Activated CD4-positive, alpha-beta T cell treated with anti-CD3 and anti-CD28 coated beads for 36 hours (primary cell): ENCODE data around the gene KCTD3. TPM values are rescaled to one million over a fixed set of nuclear protein-coding genes. Genes with fewer than 3 reads are reported as not detected.
A peak's percentile ranks its signal among the peaks of the same experiment; 100 is the strongest.

Experiments used
- ATAC-seq: fragments of 200-7000 bp; cut with Tn5 transposase; one replicate; pipeline ENCODE4 v1.10.0; 2021; ENCODE audit warnings: mild to moderate bottlenecking, moderate library complexity
- CTCF ChIA-PET: fragments of 350-600 bp; sonication (Branson Sonifier 250); formaldehyde crosslinking; loops from one replicate; lab custom pipeline; 2021; ENCODE audit warnings: antibody characterized with exemption; lab: Charles Lee
- POLR2A ChIA-PET: fragments of 350-600 bp; sonication (Branson Sonifier 250); formaldehyde crosslinking; loops from one replicate; lab custom pipeline; 2021; ENCODE audit warnings: antibody characterized with exemption, inconsistent platforms; lab: Charles Lee
- DNase-seq: peaks from one replicate; pipeline ENCODE4 v3.0.0-alpha.2; 2020
- H3K27ac Mint-ChIP-seq: one replicate; pipeline ENCODE4 v1.8.0; 2021; ENCODE audit warnings: mixed read lengths
- H3K27me3 Mint-ChIP-seq: one replicate; pipeline ENCODE4 v1.8.0; 2021; ENCODE audit warnings: mixed read lengths
- H3K36me3 Mint-ChIP-seq: one replicate; pipeline ENCODE4 v1.8.0; 2021; ENCODE audit warnings: low read depth, mixed read lengths
- H3K4me1 Mint-ChIP-seq: one replicate; pipeline ENCODE4 v1.8.0; 2021; ENCODE audit warnings: mixed read lengths
- H3K4me3 Mint-ChIP-seq: one replicate; pipeline ENCODE4 v1.8.0; 2021; ENCODE audit warnings: mild to moderate bottlenecking, moderate library complexity, mixed read lengths
- H3K9me3 Mint-ChIP-seq: one replicate; pipeline ENCODE4 v1.8.0; 2021; ENCODE audit warnings: low read depth, mixed read lengths
- intact Hi-C, 2 experiments: fragments of 100-400 bp; cut with DNase I in 1 of 2; cut with micrococcal nuclease in 1 of 2; formaldehyde crosslinking; loops; one replicate each; pipeline versions ENCODE4 v1.14.2 to v1.15.1; 2022 to 2024; cut with DNase I, micrococcal nuclease
- total RNA-seq, 2 experiments: library from RNA; stranded (reverse); gene quantifications; one replicate each; pipeline ENCODE4 v1.2.3, GENCODE V29; 2021

KCTD3 gene
- 1 to 10 TPM; 4.0 to 4.2 TPM for total RNA-seq

DNA sequence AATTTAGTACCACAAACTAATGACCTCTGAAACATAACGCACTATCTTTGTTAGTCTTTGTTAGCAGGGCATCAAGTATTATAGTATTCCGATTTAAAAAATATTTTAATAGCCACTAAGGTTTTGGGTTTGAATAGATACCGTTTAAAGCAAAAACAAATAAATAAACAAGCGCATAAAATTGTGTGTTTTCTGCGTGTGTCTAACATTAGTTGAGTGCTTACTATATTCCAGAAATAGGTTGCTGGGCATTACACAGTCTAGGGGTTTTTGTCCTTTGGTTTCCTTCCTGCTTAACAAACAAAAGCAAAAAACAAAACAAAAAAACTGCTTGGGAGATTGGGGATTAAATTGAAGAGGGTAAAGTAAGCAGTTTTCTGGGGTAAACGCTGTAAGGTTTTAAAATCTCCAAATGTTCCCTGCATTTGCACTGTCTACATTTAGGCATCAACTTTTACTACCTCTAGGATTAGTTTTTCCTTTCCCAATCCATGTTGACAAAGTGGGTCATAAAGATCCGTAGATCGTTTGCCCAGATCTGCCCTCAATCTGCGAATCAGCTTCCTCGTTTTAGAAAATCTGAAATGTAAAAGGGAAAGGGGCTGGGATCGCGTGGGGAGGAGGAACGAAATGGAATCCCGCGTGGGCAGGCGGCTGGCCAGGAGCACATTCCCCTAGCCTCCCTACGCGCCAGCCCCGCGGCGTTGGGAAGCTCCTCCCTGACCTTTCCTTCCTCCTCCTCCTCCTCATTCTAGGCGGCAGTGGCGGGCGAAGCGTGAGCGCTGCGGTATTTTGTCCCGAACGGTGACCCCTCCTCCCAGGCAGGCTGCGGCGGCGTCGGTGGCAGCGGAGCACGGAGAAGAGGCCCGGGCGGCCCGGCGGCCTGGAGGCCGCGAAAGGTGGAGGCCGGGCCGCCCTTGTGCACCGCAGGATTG, at the start of gene KCTD3:
TSS of gene KCTD3 (plus strand) at position 749 of the 935 bp plus-strand sequence. CDS start 382 bp downstream, outside the sequence.
- ATAC-seq (peak; percentile 60), DNase-seq (peak; percentile 76)
- Mint-ChIP-seq H3K27me3 (peaks cover 8% of the 10 kb centered on the region), H3K36me3 (no peaks in the 10 kb centered on the region), H3K4me3 (peak within 1 kb of the TSS; percentile 92), H3K9me3 (no peaks in the 10 kb centered on the region), H3K4me1 (peaks cover 30% of the 10 kb centered on the region), H3K27ac (peak within 1 kb of the TSS; percentile 87)
- ChIA-PET CTCF (interaction anchor here (1.3 kb wide), 1 partner anchor 10 kb away, joined by 4 read pairs; no protein-coding TSS in a partner anchor), POLR2A (interaction anchor here (0.5 kb wide), 1 partner anchor 37 kb away, joined by 3 read pairs; no protein-coding TSS in a partner anchor)
- intact Hi-C loops = loop anchor here (1.0 to 10.0 kb wide), 3 partner anchors 964 to 1580 kb away; partner anchors contain the start of genes CENPF (in 1 of the 2) and PROX1 (in 1 of the 2)

DNA sequence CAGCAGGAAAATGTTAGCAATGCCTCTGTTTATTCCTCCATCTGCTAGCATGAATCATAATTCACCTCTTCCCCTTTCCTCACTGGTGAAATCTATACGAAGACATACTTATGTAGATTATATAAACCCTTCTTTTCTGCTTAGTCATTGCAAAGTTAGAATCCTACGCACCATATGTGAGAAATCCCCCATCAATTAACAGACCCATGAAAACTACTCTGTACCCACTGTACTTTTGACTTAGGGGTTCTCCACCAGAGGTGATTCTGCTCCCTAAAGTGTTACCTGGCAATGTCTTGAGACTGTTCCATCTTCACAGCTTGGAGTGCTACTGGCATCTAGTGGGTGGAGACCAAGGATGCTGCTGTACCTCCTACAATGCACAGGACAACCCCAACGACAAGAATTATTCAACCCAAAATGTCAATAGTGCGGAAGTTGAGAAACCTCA, 49.6 kb upstream of the KCTD3 start:
- peaks cover under 1% of the 10 kb centered on the region for H3K9me3 Mint-ChIP-seq
- peaks cover under 1% of the 10 kb centered on the region for H3K27me3 Mint-ChIP-seq
- no peaks in the 10 kb centered on the region for H3K36me3 Mint-ChIP-seq
- DNase-seq (peak; percentile 5), ATAC-seq (no peak)
- POLR2A ChIA-PET = no interaction called here
- no peak overlapping the region for H3K27ac Mint-ChIP-seq
- CTCF ChIA-PET = interaction anchor here (1.3 kb wide), 1 partner anchor 9 kb away, joined by 3 read pairs; no protein-coding TSS in a partner anchor
- H3K4me3 Mint-ChIP-seq = no peak overlapping the region
- intact Hi-C loops = no loop called here
- H3K4me1 Mint-ChIP-seq = no peaks in the 10 kb centered on the region

DNA sequence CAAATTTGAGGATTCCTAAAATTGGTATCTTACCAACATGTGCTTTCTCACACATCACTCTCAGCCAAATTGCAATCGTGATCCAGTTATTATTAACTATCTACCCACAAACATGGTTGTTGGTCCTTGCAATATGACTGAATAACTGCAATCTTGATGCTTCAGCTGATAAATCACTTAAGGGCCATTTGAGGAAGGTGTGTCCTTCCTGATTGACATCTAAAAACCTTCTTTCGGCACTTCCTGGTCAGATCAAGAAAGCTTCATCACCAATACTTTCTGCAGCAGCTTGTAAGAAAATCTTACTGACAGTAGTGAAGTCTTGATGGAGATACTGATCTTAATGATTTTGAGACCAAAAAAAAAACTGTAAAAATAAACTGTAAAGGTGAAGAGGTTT, 48.5 kb upstream of the KCTD3 start:
- Mint-ChIP-seq H3K4me1 (no peaks in the 10 kb centered on the region), H3K9me3 (no peaks in the 10 kb centered on the region), H3K4me3 (no peak overlapping the region), H3K27ac (no peak overlapping the region), H3K27me3 (no peaks in the 10 kb centered on the region), H3K36me3 (no peaks in the 10 kb centered on the region)
- ATAC-seq = no peak
- ChIA-PET POLR2A (no interaction called here), CTCF (interaction anchor here (1.3 kb wide), 1 partner anchor 8 kb away, joined by 3 read pairs; no protein-coding TSS in a partner anchor)
- DNase-seq = no peak
- intact Hi-C loops = no loop called here

DNA sequence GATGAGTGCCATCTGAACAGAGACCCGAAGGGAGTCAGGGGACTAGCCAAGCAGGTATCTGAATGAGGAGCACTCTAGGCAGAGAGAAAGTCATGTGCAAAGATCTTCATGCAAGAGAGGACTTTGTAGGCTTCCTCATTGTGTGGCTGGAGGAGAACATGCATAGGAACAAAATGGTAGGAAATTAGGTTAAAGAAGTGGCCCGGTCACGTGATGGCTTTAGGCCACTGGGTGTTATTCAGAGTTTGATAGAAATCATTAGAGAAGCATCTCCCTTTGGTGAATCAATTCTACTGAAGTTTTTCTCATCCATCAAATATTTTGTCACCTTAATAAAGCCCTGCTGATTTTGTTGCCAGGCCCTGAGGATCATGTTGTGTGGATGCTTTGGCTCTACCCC, 45.8 kb upstream of the KCTD3 start:
- Mint-ChIP-seq H3K4me3 (no peak overlapping the region), H3K27ac (no peak overlapping the region), H3K4me1 (no peaks in the 10 kb centered on the region), H3K27me3 (peaks cover 4% of the 10 kb centered on the region), H3K9me3 (no peaks in the 10 kb centered on the region), H3K36me3 (no peaks in the 10 kb centered on the region)
- DNase-seq = no peak
- ChIA-PET POLR2A (no interaction called here), CTCF (no interaction called here)
- intact Hi-C loops = loop anchor here (10.0 kb wide), 3 partner anchors 696 to 1306 kb away; no protein-coding TSS in a partner anchor
- no peak for ATAC-seq

DNA sequence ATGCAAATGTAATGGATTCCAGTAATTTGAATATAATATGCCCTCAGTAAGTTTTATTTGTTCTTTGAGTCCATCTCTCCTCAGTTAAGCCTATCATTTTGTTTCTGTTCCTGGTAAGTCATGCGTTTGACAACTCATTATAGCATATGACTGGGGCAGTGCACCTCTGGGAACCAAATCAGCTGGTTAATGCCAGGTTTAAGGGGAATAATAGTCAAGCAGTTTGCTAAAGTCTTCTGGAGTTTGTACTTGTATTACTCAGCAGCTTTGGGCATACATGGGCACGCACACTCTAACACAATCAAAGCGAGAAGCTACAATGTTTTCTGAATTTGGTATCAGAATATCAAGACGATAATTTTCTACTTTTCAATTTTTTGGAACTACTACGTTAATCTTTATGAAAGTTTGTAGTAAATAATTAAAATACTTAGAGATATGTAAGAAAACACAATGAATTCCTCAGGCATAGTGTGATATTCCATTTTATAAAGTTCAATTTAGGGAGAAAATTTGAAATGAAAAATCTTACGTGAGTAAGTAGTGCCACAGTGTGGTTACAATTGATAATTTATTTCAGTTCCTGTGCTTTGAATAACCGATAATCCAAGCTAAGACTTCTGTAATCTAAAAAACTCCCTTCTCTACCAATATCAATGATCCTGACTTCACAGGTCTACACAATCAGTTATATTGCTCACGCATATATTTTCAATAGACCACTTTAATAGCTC, 43.8 kb upstream of the KCTD3 start:
- intact Hi-C loops = loop anchor here (10.0 kb wide), 3 partner anchors 698 to 1308 kb away; no protein-coding TSS in a partner anchor

DNA sequence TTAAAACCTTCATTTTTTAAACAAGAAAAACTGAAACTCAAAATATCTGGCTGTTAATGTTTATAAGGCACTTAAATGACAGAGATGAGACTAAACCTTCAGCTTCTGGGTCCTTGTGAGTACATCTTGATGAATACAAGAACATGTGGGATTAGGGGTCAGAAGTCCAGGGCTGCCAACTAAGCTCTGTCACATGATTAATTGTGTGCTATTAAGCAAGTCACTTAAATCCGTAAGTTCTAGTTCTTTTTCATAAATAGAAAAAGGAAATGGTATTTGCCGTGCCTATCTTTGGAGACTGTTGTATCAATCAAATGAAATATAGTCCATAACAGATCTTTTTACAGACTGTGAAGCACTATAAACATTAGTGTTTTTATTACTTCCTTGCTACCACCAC, 43.2 kb upstream of the KCTD3 start:
- Mint-ChIP-seq H3K27ac (no peak overlapping the region), H3K27me3 (peaks cover 7% of the 10 kb centered on the region), H3K9me3 (no peaks in the 10 kb centered on the region), H3K4me3 (no peak overlapping the region), H3K4me1 (no peaks in the 10 kb centered on the region), H3K36me3 (no peaks in the 10 kb centered on the region)
- intact Hi-C loops = loop anchor here (10.0 kb wide), 3 partner anchors 699 to 1309 kb away; no protein-coding TSS in a partner anchor
- POLR2A ChIA-PET = no interaction called here
- DNase-seq (no peak), ATAC-seq (no peak)
- CTCF ChIA-PET = interaction anchor here (0.7 to 1.5 kb wide), 5 partner anchors 9 to 1192 kb away, joined by 3 to 6 read pairs (median 4); no protein-coding TSS in a partner anchor

More for the DNA sequence above, 43.8 kb upstream of the KCTD3 start:
- H3K27me3 Mint-ChIP-seq = peaks cover 4% of the 10 kb centered on the region
- DNase-seq (no peak), ATAC-seq (no peak)
- no peaks in the 10 kb centered on the region for H3K36me3 Mint-ChIP-seq
- no peaks in the 10 kb centered on the region for H3K4me1 Mint-ChIP-seq
- no peaks in the 10 kb centered on the region for H3K9me3 Mint-ChIP-seq
- POLR2A ChIA-PET = no interaction called here
- no peak overlapping the region for H3K27ac Mint-ChIP-seq
- CTCF ChIA-PET = interaction anchor here (0.6 to 1.5 kb wide), 6 partner anchors 10 to 1191 kb away, joined by 3 to 6 read pairs (median 4); no protein-coding TSS in a partner anchor
- no peak overlapping the region for H3K4me3 Mint-ChIP-seq

DNA sequence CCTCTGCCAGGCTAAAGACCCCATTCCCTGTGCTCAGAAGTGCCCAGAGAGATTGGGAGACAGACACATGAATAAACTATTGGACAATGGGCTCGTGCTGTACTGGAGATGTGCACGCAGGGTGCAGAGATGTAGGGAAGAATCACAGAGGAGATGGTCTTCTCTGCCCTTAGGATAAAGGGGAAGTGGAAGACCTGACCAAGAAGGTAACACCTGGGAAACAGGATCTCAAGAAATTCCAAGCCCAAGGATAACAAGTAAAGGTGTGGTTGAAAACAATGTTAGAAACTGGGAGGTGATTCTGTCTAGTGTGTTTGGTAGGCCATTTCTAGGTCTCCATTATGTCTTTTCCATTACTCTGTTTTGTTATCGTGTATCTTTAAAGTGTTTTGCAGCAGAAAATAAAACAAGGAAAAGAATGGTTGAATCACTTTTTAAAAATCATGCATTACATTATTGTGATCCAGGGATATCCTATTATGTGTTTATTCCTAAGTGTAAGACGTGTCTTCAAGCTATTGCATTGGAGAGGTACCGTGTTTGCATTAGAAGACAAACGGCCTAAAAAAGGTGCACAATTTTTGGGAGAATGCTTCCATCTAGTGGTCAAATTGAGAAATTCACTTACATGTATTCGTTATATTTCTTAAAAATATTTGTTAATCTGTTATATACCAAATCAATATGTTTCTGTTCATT, 40.8 kb upstream of the KCTD3 start:
- Mint-ChIP-seq H3K4me1 (no peaks in the 10 kb centered on the region), H3K4me3 (no peak overlapping the region), H3K36me3 (no peaks in the 10 kb centered on the region), H3K27ac (no peak overlapping the region), H3K27me3 (peaks cover 16% of the 10 kb centered on the region), H3K9me3 (no peaks in the 10 kb centered on the region)
- intact Hi-C loops = loop anchor here (1.0 to 10.0 kb wide), 7 partner anchors 701 to 1314 kb away; no protein-coding TSS in a partner anchor
- POLR2A ChIA-PET = interaction anchor here (0.7 kb wide), 1 partner anchor 97 kb away, joined by 4 read pairs; no protein-coding TSS in a partner anchor
- CTCF ChIA-PET = interaction anchor here (0.5 to 2.0 kb wide), 13 partner anchors 8 to 1246 kb away, joined by 3 to 5 read pairs (median 3); no protein-coding TSS in a partner anchor
- no peak for DNase-seq
- ATAC-seq = peak; percentile 33

DNA sequence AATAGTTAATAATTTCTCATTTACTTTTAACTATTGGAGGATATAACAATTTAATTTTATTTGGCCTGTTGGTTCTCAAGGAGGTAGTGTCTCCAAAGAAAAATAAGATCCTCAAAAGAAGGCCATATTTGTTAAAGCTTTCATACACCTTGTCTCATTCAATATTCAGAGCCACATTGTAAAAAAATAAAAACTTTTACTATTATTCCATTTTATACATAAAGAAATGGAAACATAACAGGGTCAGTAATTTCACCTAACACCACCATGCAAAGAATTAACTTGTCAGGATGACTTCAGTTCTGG, 40.3 kb upstream of the KCTD3 start:
- no peak overlapping the region for H3K4me3 Mint-ChIP-seq
- CTCF ChIA-PET = interaction anchor here (0.7 to 2.0 kb wide), 10 partner anchors 9 to 1245 kb away, joined by 3 to 5 read pairs (median 3); no protein-coding TSS in a partner anchor
- H3K27me3 Mint-ChIP-seq = peaks cover 19% of the 10 kb centered on the region
- ATAC-seq (no peak), DNase-seq (no peak)
- H3K4me1 Mint-ChIP-seq = no peaks in the 10 kb centered on the region
- H3K36me3 Mint-ChIP-seq = no peaks in the 10 kb centered on the region
- H3K27ac Mint-ChIP-seq = no peak overlapping the region
- intact Hi-C loops = loop anchor here (1.0 to 10.0 kb wide), 7 partner anchors 702 to 1314 kb away; no protein-coding TSS in a partner anchor
- H3K9me3 Mint-ChIP-seq = no peaks in the 10 kb centered on the region
- POLR2A ChIA-PET = interaction anchor here (0.7 kb wide), 1 partner anchor 96 kb away, joined by 4 read pairs; no protein-coding TSS in a partner anchor

DNA sequence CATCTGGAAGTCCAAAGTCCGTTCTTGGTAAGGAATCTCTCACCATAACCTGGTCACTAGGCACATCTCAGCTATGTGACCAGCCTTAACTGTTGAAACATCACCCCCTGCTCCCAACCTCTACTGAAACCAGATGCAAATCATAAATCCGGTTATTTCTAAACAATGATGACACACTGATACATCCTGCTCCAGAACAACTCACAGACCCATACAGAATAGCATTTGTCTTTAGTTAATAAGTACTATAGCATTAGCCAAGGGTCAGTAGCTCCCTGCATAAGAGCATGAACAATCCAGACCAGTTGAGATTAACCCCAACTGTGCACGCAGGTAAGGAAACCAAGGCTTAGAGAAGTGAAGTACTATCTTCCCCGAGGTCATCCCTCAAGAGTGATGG, 38.0 kb upstream of the KCTD3 start:
- DNase-seq (no peak), ATAC-seq (no peak)
- Mint-ChIP-seq H3K36me3 (no peaks in the 10 kb centered on the region), H3K27ac (no peak overlapping the region), H3K27me3 (peaks cover 22% of the 10 kb centered on the region), H3K9me3 (no peaks in the 10 kb centered on the region), H3K4me1 (no peaks in the 10 kb centered on the region), H3K4me3 (no peak overlapping the region)
- intact Hi-C loops = loop anchor here (5.0 to 10.0 kb wide), 5 partner anchors 704 to 1317 kb away; no protein-coding TSS in a partner anchor
- ChIA-PET POLR2A (no interaction called here), CTCF (interaction anchor here (0.7 to 1.2 kb wide), 2 partner anchors 843 to 889 kb away, joined by 3 read pairs; no protein-coding TSS in a partner anchor)

DNA sequence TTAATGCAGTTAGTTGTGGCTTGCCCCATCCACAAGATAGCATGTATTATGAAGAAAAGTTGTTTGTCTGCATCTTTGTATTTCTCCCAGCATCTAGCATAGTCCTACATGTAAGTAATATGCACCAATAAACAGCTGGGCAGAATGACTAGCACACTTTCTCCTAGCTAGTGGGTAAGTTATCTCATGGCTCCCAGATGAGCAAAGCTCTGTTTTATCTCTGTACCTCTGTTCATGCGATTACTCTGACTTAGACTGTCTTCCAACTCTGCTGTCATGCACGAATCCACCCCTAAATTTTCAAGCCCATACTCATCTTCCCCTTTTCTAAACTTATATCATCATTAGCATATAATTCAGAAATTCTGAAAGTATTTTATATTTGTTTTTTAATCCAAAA, 37.5 kb upstream of the KCTD3 start:
- H3K27ac Mint-ChIP-seq = no peak overlapping the region
- ATAC-seq = no peak
- ChIA-PET CTCF (interaction anchor here (1.2 kb wide), 1 partner anchor 890 kb away, joined by 3 read pairs; no protein-coding TSS in a partner anchor), POLR2A (no interaction called here)
- no peak overlapping the region for H3K4me3 Mint-ChIP-seq
- no peaks in the 10 kb centered on the region for H3K9me3 Mint-ChIP-seq
- no peak for DNase-seq
- H3K4me1 Mint-ChIP-seq = no peaks in the 10 kb centered on the region
- H3K36me3 Mint-ChIP-seq = no peaks in the 10 kb centered on the region
- peaks cover 22% of the 10 kb centered on the region for H3K27me3 Mint-ChIP-seq
- intact Hi-C loops = loop anchor here (5.0 to 10.0 kb wide), 5 partner anchors 705 to 1317 kb away; no protein-coding TSS in a partner anchor
